ENCODE results near the gene DNPH1. TPM values are rescaled to one million over a fixed set of nuclear protein-coding genes. Genes with fewer than 3 reads are reported as not detected.

DNPH1 gene
- total and polyA plus RNA-seq, 9 of the 15 experiments (the other 6 are each of a cell fraction or from before 2014, with no cell fraction given) = 7.3 to 300 (median 68.7) TPM

- H3K9ac ChIP-seq (ENCODE audit: insufficient read depth in 1 of 2, low read depth in 2 of 2, low read length in 2 of 2) = no peak overlapping the region
- in situ Hi-C loops (cut with MboI) = no loop called here
- ATAC-seq (no peak), DNase-seq (ENCODE audit: extremely low read depth in 1 of 4, low spot score in 3 of 4) (no peak), FAIRE-seq (no peak)
- H3K9me3 ChIP-seq (replicated peaks; ENCODE audit: control insufficient read depth, insufficient read depth, low read depth, low read length) = no peaks in the 10 kb centered on the region
- BruUV-seq (replicated peaks) = no TSS peak
- H3K9me1 ChIP-seq (ENCODE audit: control insufficient read depth, insufficient read depth, low read length) = no peaks in the 10 kb centered on the region
- CTCF ChIA-PET (ENCODE audit: low intra/inter-chr PET ratio) = no interaction called here
- peaks cover 55% of the 10 kb centered on the region; the same call in 2 of the 3 replicates for H3K36me3 ChIP-seq (ENCODE audit: control insufficient read depth, insufficient read depth, low read length)
- peaks cover 35 to 37% of the 10 kb centered on the region in 2 experiments for H3K4me1 ChIP-seq (replicated peaks in 1 of 2; ENCODE audit: control insufficient read depth in 2 of 2, insufficient read depth in 2 of 2, low read length in 2 of 2)
- H3K79me2 ChIP-seq (ENCODE audit: control insufficient read depth, insufficient read depth, low read length) = peaks cover 24% of the 10 kb centered on the region; the same call in 2 of the 3 replicates
- no peak overlapping the region for H3K27ac ChIP-seq (ENCODE audit: extremely low read depth, low read depth, low read length)
- WGBS (ENCODE audit: insufficient coverage, low coverage, missing lambda C conversion rate) = 63% methylated on average over 5 of the region's 5 CpGs
- no peaks in the 10 kb centered on the region for H3K27me3 ChIP-seq (ENCODE audit: control insufficient read depth in 2 of 2, insufficient read depth in 2 of 2, low read length in 2 of 2)
- TF ChIP-seq CBFA2T3 (IDR thresholded peaks at IDR 0.05) (peak; percentile 40; the same call in 1 of the 2 replicates), CREB3 (tag; conservative IDR thresholded peaks at IDR 0.05; ENCODE audit: low read depth) (no peak)
- H2AFZ ChIP-seq (ENCODE audit: low read depth, low read length) = no peak overlapping the region
- POLR2A ChIA-PET = no interaction called here
- H4K20me1 ChIP-seq (replicated peaks; ENCODE audit: control insufficient read depth, insufficient read depth, low read length) = no peaks in the 10 kb centered on the region
- H3K4me2 ChIP-seq (ENCODE audit: insufficient read depth, low read length) = no peak overlapping the region; the same call in 1 of the 2 replicates
- intact Hi-C loops (cut with micrococcal nuclease) = no loop called here
- H3K4me3 ChIP-seq = no peak overlapping the region
Observed at GRCh38 chr6:43185391-43185985, 43.8 kb downstream of the DNPH1 start.
